Caco-2 (cell line): Measurements from ENCODE around the gene NBEAL1. TPM values are rescaled to one million over a fixed set of nuclear protein-coding genes. Genes with fewer than 3 reads are reported as not detected.
A peak's percentile ranks its signal among the peaks of the same experiment; 100 is the strongest.
"Not testable (repeated sequence)": the region's sequence is repeated elsewhere in the genome, so short reads cannot be mapped to it uniquely, and the experiment has no call there.

Experiments
- BruUV-seq: library from RNA; stranded (reverse); fragments of 400-500 nt; replicated peaks from 2 replicates; lab custom pipeline; 2021; lab: Mats Ljungman, UMichigan
- CTCF ChIA-PET: fragments of 300-600 bp; sonication (Branson Sonifier 250); formaldehyde crosslinking; loops from one replicate; lab custom pipeline; 2022; ENCODE audit warnings: antibody characterized with exemption; lab: Charles Lee
- POLR2A ChIA-PET: fragments of 300-600 bp; sonication (Branson Sonifier 250); formaldehyde crosslinking; loops from one replicate; lab custom pipeline; 2022; ENCODE audit warnings: antibody characterized with exemption; lab: Charles Lee
- DNase-seq, 2 experiments: peaks; one replicate each; pipeline versions ENCODE4 v3.0.0 to v3.0.0-alpha.2; 2020 to 2022
- H3K27me3 ChIP-seq: replicated peaks from 2 replicates; pipeline ENCODE4 v1.6.0; 2011; ENCODE audit warnings: low read length; ENCODE audit not compliant: control insufficient read depth, insufficient read depth
- H3K36me3 ChIP-seq: 2 replicates; pipeline ENCODE4 v1.5.1; 2011; ENCODE audit warnings: low read length; ENCODE audit not compliant: control insufficient read depth, insufficient read depth
- H3K4me1 ChIP-seq: fragments of 250-450 bp; sonication (Bioruptor Pico); 2 replicates; pipeline ENCODE4 v1.5.1; 2020; ENCODE audit warnings: mild to moderate bottlenecking
- H3K4me3 ChIP-seq: 2 replicates; pipeline ENCODE4 v1.5.1; 2011; ENCODE audit warnings: low read depth, mild to moderate bottlenecking, control low read depth, low read length
- H3K9me3 ChIP-seq: fragments of 250-450 bp; sonication (Bioruptor Pico); 2 replicates; pipeline ENCODE4 v1.5.1; 2020; ENCODE audit warnings: mild to moderate bottlenecking, moderate library complexity
- H3K27ac Mint-ChIP-seq: one replicate; pipeline ENCODE4 v1.8.0; 2022; ENCODE audit warnings: mixed read lengths; ENCODE audit not compliant: unreplicated experiment
- H3K27me3 Mint-ChIP-seq: one replicate; pipeline ENCODE4 v1.8.0; 2022; ENCODE audit warnings: mixed read lengths; ENCODE audit not compliant: insufficient read depth, unreplicated experiment
- H3K36me3 Mint-ChIP-seq: one replicate; pipeline ENCODE4 v1.8.0; 2022; ENCODE audit warnings: mild to moderate bottlenecking, mixed read lengths; ENCODE audit not compliant: insufficient read depth, unreplicated experiment
- H3K4me1 Mint-ChIP-seq: one replicate; pipeline ENCODE4 v1.8.0; 2022; ENCODE audit warnings: low read depth, mixed read lengths; ENCODE audit not compliant: unreplicated experiment
- H3K4me3 Mint-ChIP-seq: one replicate; pipeline ENCODE4 v1.8.0; 2022; ENCODE audit warnings: mild to moderate bottlenecking, moderate library complexity, mixed read lengths; ENCODE audit not compliant: unreplicated experiment
- H3K9me3 Mint-ChIP-seq: one replicate; pipeline ENCODE4 v1.8.0; 2022; ENCODE audit warnings: mixed read lengths; ENCODE audit not compliant: unreplicated experiment
- intact Hi-C: fragments of 100-400 bp; cut with micrococcal nuclease; formaldehyde crosslinking; loops from one replicate; pipeline ENCODE4 v1.10.0; 2022; ENCODE audit not compliant: unreplicated experiment
- total RNA-seq: library from RNA; stranded (reverse); gene quantifications from 2 replicates; pipeline ENCODE4 v1.2.3, GENCODE V29; 2022
- TF ChIP-seq, protein P1 (sequence below), 2 experiments: fragments of 200-600 bp in 1 of 2; IDR thresholded peaks; 1 replicate in 1 of 2; 2 replicates in 1 of 2; pipeline versions ENCODE4 v1.5.1 to v1.8.0; 2011 to 2022; ENCODE audit warnings: antibody characterized with exemption in 1 of 2, control low read depth in 1 of 2, inconsistent platforms in 1 of 2, low read depth in 1 of 2, low read length in 1 of 2, mild to moderate bottlenecking in 1 of 2, moderate library complexity in 1 of 2; ENCODE audit not compliant: insufficient read depth in 1 of 2, severe bottlenecking in 1 of 2, unreplicated experiment in 1 of 2

Gene NBEAL1
- total RNA-seq, 1 experiment from 2014 or later, result 44.1 TPM

DNA sequence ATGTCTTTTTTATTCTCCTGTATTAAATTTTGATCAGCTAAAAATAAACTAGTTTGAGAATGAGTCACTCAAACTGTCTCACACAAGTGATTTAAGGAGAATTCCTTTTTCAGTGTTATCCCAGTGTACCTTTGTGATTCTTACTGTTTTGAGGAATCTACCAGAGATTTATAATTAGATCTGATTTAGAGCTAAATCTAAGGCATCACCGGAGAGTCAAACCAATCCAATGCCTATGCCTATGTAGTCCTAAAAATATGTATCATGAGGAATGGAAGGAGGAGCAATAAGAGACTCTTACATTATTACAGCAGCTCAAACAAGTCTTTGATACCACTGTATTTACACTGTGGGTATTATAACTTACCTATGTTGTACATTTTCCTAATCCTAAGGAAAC, 160.7 kb downstream of the NBEAL1 start:
- Histone ChIP-seq H3K9me3 (no peaks in the 10 kb centered on the region), H3K4me1 (no peaks in the 10 kb centered on the region), H3K27me3 (no peaks in the 10 kb centered on the region), H3K4me3 (no peak overlapping the region), H3K36me3 (no peaks in the 10 kb centered on the region; the same call in 1 of the 2 replicates)
- no TSS peak for BruUV-seq
- intact Hi-C loops, result no loop called here
- no peak overlapping the region for H3K4me3 Mint-ChIP-seq
- no peaks in the 10 kb centered on the region for H3K27me3 Mint-ChIP-seq
- no peaks in the 10 kb centered on the region for H3K9me3 Mint-ChIP-seq
- ChIA-PET CTCF (no interaction called here), POLR2A (interaction anchor here (0.9 kb wide), 1 partner anchor 124 kb away, joined by 6 read pairs; no protein-coding TSS in a partner anchor)
- TF ChIP-seq, protein P1, sequence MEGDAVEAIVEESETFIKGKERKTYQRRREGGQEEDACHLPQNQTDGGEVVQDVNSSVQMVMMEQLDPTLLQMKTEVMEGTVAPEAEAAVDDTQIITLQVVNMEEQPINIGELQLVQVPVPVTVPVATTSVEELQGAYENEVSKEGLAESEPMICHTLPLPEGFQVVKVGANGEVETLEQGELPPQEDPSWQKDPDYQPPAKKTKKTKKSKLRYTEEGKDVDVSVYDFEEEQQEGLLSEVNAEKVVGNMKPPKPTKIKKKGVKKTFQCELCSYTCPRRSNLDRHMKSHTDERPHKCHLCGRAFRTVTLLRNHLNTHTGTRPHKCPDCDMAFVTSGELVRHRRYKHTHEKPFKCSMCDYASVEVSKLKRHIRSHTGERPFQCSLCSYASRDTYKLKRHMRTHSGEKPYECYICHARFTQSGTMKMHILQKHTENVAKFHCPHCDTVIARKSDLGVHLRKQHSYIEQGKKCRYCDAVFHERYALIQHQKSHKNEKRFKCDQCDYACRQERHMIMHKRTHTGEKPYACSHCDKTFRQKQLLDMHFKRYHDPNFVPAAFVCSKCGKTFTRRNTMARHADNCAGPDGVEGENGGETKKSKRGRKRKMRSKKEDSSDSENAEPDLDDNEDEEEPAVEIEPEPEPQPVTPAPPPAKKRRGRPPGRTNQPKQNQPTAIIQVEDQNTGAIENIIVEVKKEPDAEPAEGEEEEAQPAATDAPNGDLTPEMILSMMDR (IDR thresholded peaks at IDR 0.05; ENCODE audit: insufficient read depth in 1 of 2, low read depth in 1 of 2, low read length in 1 of 2, severe bottlenecking in 1 of 2, unreplicated experiment in 1 of 2), result no peak
- no peak for DNase-seq
- peaks cover 7% of the 10 kb centered on the region for H3K4me1 Mint-ChIP-seq
- H3K36me3 Mint-ChIP-seq, result peaks cover 48% of the 10 kb centered on the region
- no peak overlapping the region for H3K27ac Mint-ChIP-seq

DNA sequence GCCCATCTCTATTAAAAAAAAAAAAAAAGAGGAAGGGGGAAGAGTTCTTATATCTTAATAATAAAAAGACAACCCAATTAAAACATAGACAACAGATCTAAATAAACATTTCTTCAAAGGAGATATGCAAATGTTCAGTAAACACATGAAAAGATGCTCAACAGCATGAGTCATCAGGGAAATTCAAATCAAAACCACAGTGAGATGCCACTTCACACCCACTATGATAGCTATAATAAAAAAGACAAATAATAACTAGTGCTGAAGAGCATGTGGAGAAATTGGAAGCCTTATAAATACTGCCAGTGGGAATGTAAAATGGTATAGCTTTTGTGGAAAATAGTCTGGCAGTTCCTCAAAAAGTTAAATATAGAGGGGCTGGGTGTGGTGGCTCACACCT, 162.7 kb downstream of the NBEAL1 start:
- ChIA-PET CTCF (no interaction called here), POLR2A (no interaction called here)
- BruUV-seq, result no TSS peak
- no peaks in the 10 kb centered on the region for H3K9me3 Mint-ChIP-seq
- no peaks in the 10 kb centered on the region for H3K9me3 ChIP-seq
- peaks cover 7% of the 10 kb centered on the region for H3K4me1 Mint-ChIP-seq
- no peaks in the 10 kb centered on the region for H3K27me3 Mint-ChIP-seq
- no peaks in the 10 kb centered on the region; the same call in 1 of the 2 replicates for H3K36me3 ChIP-seq
- no peak overlapping the region for H3K4me3 Mint-ChIP-seq
- no peak overlapping the region for H3K4me3 ChIP-seq
- TF ChIP-seq, protein P1 (IDR thresholded peaks at IDR 0.05; ENCODE audit: insufficient read depth in 1 of 2, low read depth in 1 of 2, low read length in 1 of 2, severe bottlenecking in 1 of 2, unreplicated experiment in 1 of 2), result no peak
- peaks cover 51% of the 10 kb centered on the region for H3K36me3 Mint-ChIP-seq
- intact Hi-C loops, result no loop called here
- H3K27me3 ChIP-seq, result no peaks in the 10 kb centered on the region
- no peak for DNase-seq
- no peaks in the 10 kb centered on the region for H3K4me1 ChIP-seq
- no peak overlapping the region for H3K27ac Mint-ChIP-seq

DNA sequence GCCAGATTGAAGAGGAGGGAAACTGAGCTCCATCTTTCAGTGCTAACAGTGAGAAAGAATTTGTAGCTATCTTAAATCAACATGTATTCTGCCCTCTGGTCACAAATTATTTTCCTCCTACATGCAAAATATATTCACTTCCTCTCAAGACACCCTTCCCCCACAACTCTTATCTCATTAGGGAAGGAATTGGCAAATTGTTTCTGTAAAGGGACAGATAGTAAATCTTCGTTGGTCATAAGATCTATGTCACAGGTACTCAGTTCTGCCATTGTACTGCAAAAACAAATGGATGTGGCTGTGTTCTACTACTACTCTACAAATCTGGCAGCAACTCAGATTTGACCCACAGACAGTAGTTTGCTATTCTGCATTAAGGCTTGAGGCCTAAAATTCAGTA, 171.2 kb downstream of the NBEAL1 start:
- Histone ChIP-seq H3K4me1 (no peaks in the 10 kb centered on the region), H3K36me3 (no peaks in the 10 kb centered on the region; the same call in none of the 2 replicates), H3K4me3 (no peak overlapping the region), H3K9me3 (no peaks in the 10 kb centered on the region), H3K27me3 (no peaks in the 10 kb centered on the region)
- Mint-ChIP-seq H3K27ac (no peak overlapping the region), H3K4me1 (peaks cover 7% of the 10 kb centered on the region), H3K27me3 (no peaks in the 10 kb centered on the region), H3K36me3 (peaks cover 34% of the 10 kb centered on the region), H3K9me3 (no peaks in the 10 kb centered on the region), H3K4me3 (no peak overlapping the region)
- POLR2A ChIA-PET, result no interaction called here
- intact Hi-C loops, result no loop called here
- DNase-seq, result no peak
- TF ChIP-seq, protein P1 (IDR thresholded peaks at IDR 0.05; ENCODE audit: insufficient read depth in 1 of 2, low read depth in 1 of 2, low read length in 1 of 2, severe bottlenecking in 1 of 2, unreplicated experiment in 1 of 2), result no peak
- no TSS peak for BruUV-seq
- CTCF ChIA-PET, result no interaction called here

DNA sequence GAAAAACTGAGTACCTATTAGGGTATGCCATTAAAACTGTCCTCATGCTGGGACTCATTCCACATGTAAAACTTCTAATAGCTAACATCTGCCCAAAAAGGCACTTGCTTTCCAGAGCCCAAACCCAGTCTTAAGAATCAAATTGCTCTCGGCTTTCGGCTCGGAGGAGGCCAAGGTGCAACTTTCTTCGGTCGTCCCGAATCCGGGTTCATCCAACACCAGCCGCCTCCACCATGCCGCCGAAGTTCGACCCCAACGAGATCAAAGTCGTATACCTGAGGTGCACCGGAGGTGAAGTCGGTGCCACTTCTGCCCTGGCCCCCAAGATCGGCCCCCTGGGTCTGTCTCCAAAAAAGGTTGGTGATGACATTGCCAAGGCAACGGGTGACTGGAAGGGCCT, 175.9 kb downstream of the NBEAL1 start:
- DNase-seq, POLR2A ChIA-PET, H3K27me3 ChIP-seq, H3K4me1 ChIP-seq, H3K9me3 Mint-ChIP-seq, H3K27me3 Mint-ChIP-seq, H3K4me3 ChIP-seq, CTCF ChIA-PET, H3K36me3 ChIP-seq, H3K4me1 Mint-ChIP-seq, H3K27ac Mint-ChIP-seq, intact Hi-C loops, H3K4me3 Mint-ChIP-seq, H3K9me3 ChIP-seq: not testable (repeated sequence)
- H3K36me3 Mint-ChIP-seq, result peaks cover 49% of the 10 kb centered on the region
- BruUV-seq, result TSS peak; percentile 73

GRCh38 chr2:203191026-203191425, 176.4 kb downstream of the NBEAL1 start:
- H3K4me3 Mint-ChIP-seq, H3K4me1 ChIP-seq, H3K27ac Mint-ChIP-seq, BruUV-seq, H3K36me3 ChIP-seq, H3K4me3 ChIP-seq, DNase-seq, POLR2A ChIA-PET, intact Hi-C loops, H3K9me3 Mint-ChIP-seq, H3K9me3 ChIP-seq, H3K4me1 Mint-ChIP-seq, H3K27me3 ChIP-seq, H3K27me3 Mint-ChIP-seq, CTCF ChIA-PET: not testable (repeated sequence)
- peaks cover 44% of the 10 kb centered on the region for H3K36me3 Mint-ChIP-seq
